GM19099 (cell line): ENCODE measurements around the gene MCMBP.

Experiments
- POLR2A ChIP-seq: IDR thresholded peaks from 3 replicates; pipeline ENCODE4 v1.6.1; 2011; ENCODE audit warnings: low read depth; ENCODE audit not compliant: insufficient read length; ENCODE audit errors: extremely low read depth

MCMBP gene, protein sequence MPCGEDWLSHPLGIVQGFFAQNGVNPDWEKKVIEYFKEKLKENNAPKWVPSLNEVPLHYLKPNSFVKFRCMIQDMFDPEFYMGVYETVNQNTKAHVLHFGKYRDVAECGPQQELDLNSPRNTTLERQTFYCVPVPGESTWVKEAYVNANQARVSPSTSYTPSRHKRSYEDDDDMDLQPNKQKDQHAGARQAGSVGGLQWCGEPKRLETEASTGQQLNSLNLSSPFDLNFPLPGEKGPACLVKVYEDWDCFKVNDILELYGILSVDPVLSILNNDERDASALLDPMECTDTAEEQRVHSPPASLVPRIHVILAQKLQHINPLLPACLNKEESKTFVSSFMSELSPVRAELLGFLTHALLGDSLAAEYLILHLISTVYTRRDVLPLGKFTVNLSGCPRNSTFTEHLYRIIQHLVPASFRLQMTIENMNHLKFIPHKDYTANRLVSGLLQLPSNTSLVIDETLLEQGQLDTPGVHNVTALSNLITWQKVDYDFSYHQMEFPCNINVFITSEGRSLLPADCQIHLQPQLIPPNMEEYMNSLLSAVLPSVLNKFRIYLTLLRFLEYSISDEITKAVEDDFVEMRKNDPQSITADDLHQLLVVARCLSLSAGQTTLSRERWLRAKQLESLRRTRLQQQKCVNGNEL

DNA sequence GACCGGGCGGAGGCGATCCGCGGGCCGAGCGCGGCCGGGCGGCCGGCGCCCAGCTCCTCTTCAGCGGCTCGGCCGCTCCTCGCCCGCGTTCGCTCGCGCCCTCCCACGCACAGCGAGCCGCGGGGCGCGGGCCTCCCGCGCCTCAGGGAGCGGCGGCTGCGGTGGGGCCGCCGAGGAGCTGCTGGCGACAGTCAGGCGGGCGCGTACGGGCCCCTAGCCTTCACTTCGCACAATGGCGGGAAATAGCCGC is at the start of gene MCMBP:
MCMBP (minus strand) TSS at position 234 of the 250 bp plus-strand sequence. CDS start 259 bp downstream, outside the sequence.
- no peak for TF ChIP-seq POLR2A

DNA sequence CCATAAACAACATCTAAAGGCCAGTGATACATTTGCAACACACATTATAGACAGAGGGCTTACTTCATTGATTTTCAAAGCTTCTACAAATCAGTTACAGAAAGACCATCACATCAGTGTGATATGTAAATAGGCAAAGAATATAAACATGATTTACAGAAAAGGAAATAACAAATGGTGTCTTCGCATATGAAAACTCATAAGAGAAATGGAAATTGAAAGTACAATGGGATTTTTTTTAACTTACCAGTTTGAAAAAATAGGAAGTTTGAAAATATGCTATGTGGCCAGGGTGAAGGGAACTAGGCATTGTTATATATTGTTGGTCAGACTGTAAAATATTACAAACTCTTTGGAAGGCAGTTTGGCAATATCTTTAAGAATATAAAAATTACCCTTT is 47.2 kb upstream of the MCMBP start:
- TF ChIP-seq POLR2A = no peak

DNA sequence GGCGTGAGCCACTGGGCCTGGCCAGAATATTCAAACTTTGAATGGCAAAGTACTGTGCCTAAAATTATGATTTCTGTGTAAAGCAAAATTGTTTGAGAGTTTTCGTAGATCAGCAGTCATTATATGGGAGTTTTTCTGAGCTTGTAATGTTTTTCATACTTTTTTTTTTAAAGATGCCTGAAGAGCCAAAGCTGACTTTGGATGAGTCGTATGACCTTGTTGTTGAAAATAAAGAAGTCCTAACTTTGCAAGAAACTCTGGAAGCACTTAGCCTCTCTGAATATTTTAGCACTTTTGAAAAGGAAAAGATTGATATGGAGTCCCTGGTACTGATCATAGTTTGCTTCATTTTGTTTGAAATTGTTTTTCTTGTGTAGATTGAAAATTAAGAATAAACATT is 46.6 kb upstream of the MCMBP start:
- no peak for TF ChIP-seq POLR2A

DNA sequence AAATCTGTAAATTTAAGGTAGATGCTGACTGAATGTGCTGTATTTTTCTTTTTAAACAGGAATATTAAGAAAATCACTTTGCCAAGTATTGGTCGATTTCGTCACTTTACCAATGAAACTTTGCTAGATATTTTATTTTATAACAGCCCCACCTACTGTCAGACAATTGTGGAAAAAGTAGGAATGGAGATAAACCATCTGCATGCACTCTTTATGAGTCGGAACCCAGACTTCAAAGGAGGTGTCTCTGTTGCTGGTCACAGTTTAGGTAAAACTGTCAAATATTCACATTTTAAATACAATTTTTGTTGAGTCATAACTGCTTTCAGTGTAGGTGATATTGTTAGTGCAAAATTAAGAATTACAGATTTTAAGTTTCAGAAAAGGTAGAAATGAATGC is 45.1 kb upstream of the MCMBP start:
- no peak for TF ChIP-seq POLR2A

DNA sequence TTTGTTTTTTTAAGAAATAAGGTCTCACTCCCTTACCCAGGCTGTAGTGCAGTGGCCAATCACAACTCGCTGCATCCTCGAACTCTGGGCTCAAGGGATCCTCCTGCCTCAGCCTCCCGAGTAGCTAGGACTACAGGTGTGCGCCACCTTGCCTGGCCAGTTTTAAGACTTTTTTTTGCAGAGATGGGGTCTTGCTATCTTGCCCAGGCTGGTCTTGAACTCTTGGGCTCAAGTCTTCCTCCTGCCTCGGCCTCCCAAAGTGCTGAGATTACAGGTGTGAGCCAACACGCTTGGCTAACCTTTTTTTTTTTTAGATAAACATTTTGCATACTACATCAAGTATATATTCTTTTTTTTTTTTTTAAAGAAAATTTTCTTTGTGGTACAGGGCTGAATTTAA is 38.0 kb upstream of the MCMBP start:
- TF ChIP-seq POLR2A = no peak

DNA sequence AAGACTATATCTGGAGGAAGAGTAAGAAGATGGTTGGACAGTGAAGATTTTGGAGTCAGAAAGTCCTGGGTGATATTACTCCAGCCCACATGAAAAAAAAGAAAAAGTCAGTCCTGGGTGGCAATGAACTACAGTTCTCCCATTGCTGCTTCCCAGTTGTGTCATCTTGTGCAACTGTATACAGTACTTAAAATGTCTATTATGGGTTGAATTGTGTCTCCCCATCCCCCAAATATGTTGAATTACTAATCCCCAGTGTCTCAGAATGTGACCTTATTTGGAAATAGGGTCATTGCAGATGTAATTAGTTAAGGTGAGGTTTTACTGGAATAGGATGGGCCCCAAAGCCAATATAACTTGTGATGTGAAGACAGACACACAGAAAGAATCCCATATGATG is 35.5 kb upstream of the MCMBP start:
- no peak for TF ChIP-seq POLR2A

DNA sequence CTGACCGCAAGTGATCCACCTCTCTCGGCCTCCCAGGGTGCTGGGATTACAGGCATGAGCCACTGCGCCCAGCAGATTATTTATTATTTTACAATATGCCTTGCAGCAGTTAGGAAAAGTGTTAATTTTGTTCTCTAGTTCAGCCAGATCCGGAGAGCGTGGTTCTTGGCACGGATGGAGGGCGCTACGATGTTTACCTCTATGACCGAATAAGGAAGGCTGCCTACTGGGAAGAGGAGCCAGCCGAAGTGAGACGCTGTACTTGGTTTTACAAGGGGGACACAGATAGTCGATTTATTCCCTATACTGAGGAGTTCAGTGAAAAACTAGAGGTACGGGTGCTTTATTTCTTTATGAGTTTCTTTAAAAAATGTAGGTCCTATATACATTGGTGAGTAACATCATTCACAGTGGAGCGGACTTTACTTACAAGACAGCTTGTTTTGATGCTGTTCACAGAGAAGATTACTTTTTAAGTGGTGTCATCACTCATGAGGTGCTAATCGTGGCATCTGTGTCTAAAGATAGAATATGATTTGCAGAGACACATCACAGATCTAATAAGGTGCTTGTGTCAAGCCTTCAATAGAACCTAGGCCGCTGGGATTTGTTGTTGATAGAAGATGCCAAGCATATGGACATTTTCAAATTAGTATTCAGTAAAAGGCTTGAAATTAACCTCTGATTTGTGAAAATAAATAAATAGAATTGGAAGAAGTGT is 31.5 kb upstream of the MCMBP start:
- no peak for TF ChIP-seq POLR2A

DNA sequence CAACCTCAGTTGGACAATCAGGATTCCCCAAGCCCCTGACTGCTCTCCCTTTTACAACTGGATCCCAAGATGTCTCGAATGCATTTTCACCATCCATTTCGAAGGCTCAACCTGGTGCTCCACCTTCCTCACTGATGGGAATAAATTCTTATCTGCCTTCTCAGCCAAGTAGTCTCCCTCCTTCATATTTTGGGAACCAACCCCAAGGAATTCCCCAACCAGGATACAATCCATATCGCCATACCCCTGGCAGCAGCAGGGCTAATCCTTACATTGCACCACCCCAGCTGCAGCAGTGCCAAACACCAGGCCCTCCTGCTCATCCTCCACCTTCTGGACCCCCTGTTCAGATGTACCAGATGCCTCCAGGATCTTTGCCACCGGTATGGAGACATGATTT is 25.9 kb upstream of the MCMBP start:
- TF ChIP-seq POLR2A = no peak

DNA sequence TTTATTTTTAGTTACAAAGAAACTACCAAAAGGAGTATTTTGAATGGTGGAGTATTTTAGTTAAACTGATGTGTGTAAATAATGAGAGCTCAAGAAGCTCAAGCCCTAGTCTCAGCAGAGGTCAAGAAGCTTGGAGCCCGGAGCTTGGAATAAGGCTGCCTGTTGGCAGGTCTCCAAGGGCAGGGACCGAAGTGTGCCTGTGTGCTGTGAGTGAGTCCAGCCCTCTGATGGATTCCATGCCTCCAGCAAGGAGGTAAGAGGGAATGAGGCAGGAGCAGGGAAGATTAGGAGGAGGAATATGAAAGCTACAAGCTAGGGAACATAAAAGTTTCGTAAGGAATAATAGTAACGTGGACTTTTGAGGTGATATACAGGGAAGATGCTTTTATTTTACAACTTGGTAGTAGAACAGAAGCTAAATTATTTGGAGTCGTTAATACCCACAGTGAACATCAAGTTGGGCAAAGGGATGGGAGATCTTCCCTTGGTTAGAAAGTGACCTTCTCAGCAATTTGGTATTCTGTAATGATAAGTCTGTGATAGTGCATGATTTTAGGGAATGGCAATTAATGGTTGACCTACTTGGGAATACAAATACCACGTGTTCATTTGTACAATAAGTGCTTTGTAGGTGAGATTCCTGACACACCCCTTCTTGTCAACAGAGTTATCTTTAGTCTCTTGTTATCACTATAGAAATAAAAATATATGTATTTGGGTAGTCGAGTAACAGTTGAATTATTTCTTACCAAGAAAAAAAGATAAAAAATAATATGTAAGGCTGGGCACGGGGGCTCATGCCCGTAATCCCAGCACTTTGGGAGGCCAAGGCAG is 24.5 kb upstream of the MCMBP start:
- TF ChIP-seq POLR2A = no peak

DNA sequence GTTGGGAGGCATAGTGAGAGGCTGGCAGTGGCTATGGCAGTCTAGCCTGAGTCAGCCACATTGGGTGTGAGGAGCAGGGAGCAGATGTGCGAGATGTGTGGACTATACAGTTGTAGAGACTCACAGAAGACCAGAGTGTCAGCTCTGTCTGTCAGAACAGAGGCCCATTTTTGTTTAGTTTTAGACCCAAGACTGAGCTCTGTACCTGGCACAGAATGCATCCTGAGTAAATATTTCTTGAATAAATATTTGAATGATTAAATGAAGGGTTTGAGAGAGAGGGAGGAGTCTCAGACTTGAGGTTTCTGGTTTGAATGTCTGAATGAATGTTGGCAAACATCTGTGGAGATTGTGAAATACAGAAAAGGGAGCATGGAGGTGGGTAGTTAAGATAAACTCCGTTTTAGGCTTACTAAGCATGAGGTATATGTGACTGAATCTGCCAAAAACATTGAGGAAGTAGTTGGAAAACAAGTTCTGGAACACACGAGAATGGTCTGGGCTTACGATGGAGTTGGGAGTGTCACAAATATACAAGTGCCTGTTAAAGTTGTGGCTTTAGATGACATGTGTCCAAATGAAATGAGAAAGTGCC is 23.5 kb upstream of the MCMBP start:
- no peak for TF ChIP-seq POLR2A

DNA sequence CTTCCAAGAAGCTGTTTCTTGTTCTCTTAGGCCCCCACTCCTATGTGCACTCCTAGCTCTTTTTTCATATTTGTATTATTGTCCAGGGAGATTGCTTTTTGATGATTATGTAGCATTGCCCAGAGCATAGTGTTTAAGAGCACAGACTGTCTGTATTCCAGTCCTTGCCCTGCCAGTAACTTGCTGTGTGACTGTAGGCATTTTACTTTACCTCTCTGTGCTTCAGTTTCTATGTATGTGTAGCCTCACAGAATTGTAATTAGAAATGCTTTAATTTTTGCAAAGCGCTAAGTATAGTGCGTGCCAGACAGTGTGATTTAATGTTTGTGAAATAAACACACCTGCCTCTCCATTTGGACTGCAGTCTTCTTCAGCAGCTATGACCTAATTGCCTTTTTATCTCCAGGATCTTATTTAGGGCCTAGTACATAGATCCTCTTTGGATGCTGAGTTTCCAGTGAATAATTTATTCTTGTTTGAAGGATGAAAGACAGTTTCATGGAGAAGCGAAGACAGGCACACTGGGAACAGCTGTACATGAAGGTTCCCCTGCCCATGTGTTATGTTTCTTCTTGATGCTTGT is 21.3 kb upstream of the MCMBP start:
- TF ChIP-seq POLR2A = no peak

DNA sequence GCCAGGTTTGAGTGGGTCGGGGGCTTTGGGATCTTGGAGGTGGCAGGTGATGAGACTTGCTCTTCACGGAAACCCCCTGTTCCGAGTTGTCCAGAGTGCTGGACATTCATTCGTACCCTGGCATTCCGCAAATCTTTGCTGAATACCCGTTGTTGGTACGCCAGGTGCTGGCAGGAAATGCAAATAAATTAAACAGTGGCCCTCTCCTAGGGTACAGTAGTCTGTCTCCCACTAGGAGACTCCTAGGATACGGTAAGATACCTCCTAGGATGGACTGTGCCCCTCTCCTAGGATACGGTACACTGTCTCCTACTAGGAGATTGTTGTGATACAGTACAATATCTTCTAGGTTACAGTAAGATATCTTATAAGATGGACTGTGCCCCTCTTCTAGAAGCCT is 20.4 kb upstream of the MCMBP start:
- TF ChIP-seq POLR2A = no peak

DNA sequence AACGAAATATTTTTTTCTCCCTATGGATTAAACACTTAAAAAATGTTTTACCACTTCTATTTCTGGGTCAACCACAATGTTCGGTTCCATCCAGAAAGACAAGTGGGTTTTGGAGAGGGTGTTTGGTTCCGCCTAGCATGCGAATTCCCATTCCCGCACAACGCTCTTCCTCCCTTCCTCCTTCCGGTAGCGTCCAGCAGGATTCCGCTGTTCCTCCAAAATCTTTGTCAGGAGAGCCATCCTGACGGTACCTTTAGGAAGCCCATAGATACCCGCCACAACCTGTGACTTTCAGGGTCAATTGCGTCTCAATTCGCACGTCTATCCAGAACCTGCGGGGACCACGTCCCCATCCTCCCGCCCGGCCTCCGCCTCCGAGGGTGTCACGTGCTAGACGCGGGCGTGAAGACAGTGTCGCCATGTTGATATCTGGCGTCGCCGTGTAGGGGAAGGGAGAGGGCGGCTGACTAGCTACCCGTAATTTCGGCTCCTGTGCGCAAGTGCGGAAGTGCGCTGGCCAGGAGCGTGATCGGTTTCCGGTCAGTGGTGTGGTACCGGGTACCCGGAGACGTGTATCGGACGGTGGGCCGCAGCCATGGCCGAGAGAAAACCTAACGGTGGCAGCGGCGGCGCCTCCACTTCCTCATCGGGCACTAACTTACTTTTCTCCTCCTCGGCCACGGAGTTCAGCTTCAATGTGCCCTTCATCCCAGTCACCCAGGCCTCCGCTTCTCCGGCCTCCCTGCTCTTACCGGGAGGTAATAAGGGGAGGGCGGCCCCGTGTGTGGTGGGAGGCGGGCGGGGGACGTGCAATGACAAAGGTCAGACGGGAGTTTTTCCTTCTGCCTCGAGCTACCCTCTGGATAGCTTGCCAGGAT is 19.8 kb upstream of the MCMBP start, which contains the start of gene SEC23IP:
SEC23IP (plus strand) TSS at position 543 of the 878 bp plus-strand sequence; CDS start at position 596, 53 bp downstream.
- peak; percentile 92 for TF ChIP-seq POLR2A
